NCI-H2196 (cell line): ENCODE measurements around the gene COL28A1.

Experiments used
- DNase-seq: peaks from one replicate; lab custom pipeline; 2025; ENCODE audit not compliant: unreplicated experiment; lab: John Stamatoyannopoulos, UW

The COL28A1 gene

DNA sequence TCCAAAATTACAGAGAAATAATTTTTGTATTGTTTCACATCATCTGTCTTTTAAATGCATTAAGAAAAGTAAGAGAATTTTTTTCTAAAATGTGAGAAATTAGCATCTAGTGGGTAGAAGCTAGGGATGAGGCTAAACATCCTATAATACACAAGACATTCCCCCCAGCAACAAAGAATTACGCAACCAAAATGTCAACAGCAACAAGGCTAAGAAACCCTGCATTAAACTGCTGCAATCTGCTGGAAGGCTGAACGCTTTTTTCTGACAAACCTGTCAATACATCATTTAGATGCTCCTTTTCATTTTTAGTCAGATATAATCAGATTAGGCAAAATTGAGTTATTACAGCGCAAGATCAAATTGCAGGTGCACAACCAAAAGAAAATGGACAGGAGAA is 191.1 kb downstream of the COL28A1 start:
- DNase-seq, result no peak

GRCh38 chr7:7335909-7336308 is 199.8 kb downstream of the COL28A1 start:
- no peak for DNase-seq

DNA sequence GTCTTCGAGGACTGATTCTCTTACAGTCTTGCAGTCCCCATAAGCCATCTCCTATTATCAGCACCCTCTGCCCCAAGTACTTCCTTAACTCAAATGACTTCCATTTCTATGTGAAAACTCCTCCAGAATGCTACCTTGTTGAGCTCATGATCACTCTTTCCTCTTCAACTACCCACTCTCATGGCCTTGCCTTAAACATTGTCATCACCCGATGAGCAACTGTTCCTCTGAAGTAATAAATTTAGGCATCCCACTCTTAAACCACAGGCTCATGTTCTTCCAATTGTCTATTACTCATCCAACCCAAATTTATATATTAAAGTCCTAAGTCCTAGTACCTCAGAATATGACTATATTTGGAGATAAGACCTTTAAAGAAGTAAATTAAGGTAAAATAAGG is 200.5 kb downstream of the COL28A1 start:
- DNase-seq, result no peak

- DNase-seq, result no peak
These were observed 202.1 kb downstream of the COL28A1 start for GRCh38 chr7:7333610-7334009.

GRCh38 chr7:7331523-7331922 is 204.2 kb downstream of the COL28A1 start:
- no peak for DNase-seq

DNA sequence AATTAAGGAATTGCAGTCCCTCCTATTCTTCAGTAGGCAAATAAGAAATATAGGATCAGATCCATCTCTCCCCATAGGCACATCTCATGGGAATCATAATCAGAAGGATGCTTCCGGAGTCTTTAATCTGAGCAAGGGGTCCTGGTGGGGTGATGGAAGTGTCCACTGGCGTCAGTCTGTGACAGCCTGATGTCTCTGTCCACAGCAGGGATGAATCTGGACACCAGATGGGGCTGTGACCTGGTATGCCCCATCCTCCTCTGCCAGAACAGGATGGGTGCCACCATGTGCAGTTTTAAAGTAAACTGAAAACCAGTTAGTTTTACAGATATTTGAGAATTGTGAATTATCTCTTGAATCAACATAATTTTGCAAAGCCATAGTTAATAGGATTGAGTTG is 204.7 kb downstream of the COL28A1 start:
- DNase-seq, result no peak

DNA sequence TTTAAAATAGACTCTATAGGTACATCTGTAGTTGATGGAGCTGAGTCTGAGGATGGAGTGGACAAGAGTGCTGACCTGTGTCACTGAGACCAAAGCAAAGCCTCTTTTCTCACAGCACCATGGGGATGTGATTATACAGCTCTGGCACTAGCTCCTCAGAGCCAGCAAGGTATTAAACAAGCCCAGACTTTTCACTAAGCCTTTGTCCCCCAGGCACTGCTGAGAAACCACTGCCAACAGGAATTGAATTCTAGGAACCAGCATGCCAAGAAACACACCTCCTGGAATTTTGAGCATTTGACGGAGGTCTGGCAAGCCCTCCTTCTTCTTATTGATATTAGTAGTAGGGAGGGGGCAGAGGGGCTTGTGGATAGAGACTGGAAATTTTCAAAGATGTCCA is 206.3 kb downstream of the COL28A1 start:
- DNase-seq, result peak; percentile 13

- no peak for DNase-seq
These were observed 208.2 kb downstream of the COL28A1 start for GRCh38 chr7:7327423-7327822.

- DNase-seq, result no peak
These were observed 211.0 kb downstream of the COL28A1 start for GRCh38 chr7:7324698-7325097.

DNA sequence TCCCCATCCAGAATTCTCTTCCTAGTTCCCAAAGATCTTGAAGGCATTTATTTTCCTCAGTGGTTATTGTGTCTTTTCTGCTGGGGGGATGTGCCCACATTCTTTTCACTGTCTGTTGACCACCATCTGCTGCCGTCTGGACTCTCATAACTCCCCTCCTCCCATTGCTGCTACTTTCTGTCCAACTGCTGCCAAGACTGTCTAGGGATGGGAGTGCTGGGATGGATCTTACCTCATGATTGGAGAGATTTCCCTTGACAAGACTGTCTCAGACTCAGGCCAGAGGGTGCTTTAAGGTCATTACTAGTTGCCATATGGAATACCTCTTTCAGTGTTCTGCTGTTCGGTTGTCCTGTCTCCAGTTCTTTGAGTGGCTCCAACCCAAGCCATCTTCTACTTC is 211.8 kb downstream of the COL28A1 start:
- no peak for DNase-seq

DNA sequence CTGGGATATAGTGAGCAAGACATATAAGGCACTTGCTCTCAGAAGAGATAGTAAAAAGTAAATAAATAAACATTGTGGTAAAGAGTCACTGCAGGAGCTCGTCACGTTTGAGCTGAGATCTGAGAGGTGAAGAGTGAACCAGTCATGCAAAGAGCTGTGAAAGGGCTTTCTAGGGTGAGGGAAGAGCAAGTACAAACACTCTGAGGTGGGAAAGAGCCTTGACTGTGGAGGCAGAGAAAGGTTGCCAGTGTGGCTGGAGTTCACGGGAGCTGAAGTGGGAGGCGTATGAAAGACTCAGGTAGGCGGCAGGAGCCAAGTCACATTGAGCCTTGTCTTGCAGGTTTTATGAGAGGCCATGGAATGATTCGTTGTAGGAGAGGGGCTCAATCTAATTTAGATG is 212.3 kb downstream of the COL28A1 start:
- peak; percentile 30 for DNase-seq

GRCh38 chr7:7321681-7322080 is 214.0 kb downstream of the COL28A1 start:
- no peak for DNase-seq

DNA sequence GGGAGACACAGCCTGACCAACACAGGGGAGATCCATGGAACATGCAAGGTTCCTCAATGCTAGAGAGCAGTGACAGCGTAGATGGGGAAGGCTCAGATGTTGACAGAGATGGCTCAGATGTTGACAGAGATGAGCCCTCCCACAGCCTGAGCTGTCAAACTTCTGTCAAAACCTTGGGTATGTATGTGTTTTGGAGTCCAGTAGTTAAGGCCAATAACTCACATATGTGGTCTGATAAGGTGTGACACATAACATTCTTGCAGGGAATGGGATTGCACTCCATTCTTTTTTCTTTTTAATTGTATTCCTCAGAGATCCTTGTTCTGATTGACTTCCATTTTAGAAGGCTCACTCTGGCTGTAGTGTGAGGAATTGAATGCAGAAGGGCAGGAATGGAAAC is 217.1 kb downstream of the COL28A1 start:
- no peak for DNase-seq

GRCh38 chr7:7317850-7318249 is 217.8 kb downstream of the COL28A1 start:
- DNase-seq, result no peak

DNA sequence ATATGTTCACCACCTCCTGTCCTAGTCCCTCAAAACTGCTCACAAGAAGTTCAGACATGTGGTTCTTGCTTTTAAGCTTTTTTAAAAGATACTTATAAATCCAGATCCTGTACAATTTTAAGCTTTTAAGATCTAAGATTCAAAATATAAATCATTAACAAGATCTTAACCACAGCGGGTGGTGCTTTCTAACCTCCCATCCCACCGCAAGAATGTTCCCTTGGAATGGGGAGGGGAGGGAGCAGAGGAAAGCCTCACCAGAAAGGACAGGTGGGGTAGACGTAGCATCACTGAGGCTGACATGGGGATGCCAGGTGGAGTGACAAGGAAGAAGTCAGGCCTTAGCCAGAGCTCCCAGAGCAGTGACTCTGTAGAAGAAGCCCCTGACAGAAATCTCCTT is 219.8 kb downstream of the COL28A1 start:
- no peak for DNase-seq

GRCh38 chr7:7312323-7312722 is 223.3 kb downstream of the COL28A1 start:
- no peak for DNase-seq

DNA sequence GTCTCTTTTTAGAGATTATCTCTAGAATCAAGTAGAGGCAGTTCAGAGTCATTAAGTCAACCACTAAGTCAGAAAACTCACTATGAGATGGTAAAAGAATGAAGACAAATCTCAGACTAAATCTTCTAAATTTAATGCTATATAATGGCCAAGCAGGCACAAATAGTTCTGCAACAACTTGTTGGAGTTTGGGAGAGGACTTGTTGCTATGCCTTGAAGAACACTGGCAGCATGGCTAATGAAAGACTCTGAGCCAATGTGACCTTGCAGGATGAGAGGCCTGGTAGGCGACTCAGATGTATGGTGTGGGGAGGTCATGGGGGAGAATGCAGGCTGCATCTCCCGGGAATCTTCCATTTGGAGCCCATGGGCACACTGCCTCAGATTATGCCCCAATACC is 224.7 kb downstream of the COL28A1 start:
- no peak for DNase-seq

DNA sequence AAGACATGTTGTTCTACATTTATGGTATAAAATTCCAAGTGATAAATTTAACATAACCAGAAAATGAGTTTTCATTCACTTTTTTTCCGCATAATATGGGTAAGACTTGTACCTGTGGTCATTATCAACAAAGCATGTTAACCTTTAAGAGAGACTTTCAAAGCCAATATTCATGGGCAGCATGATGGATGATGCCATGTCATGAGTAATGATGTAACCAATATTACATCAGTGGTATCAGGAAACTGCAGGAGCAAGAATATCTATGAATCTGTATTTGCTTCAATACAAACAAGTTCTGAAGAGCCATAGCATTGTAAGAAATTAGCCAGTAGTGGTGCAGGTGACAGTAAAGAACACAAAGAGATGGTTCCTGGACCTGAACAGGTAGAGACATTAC is 226.5 kb downstream of the COL28A1 start:
- DNase-seq, result no peak
